GM21423 (cell line): ENCODE measurements around the gene DGAT2L6.
"Not testable (repeated sequence)": the region's sequence is repeated elsewhere in the genome, so short reads cannot be mapped to it uniquely, and the experiment has no call there.

Experiments
- ATAC-seq: cut with Tn5 transposase; IDR thresholded peaks from one replicate; pipeline ENCODE4 v1.9.1; 2021; ENCODE audit warnings: mild to moderate bottlenecking, moderate library complexity; ENCODE audit not compliant: unreplicated experiment

DGAT2L6 gene

GRCh38 chrX:70196961-70197720 lies 19.9 kb downstream of the DGAT2L6 start:
- no peak for ATAC-seq

GRCh38 chrX:70201732-70202131 lies 24.4 kb downstream of the DGAT2L6 start:
- no peak for ATAC-seq

GRCh38 chrX:70208479-70208878 lies 31.2 kb downstream of the DGAT2L6 start:
- no peak for ATAC-seq

- not testable (repeated sequence) for ATAC-seq
Measured at GRCh38 chrX:70209570-70209969, 32.3 kb downstream of the DGAT2L6 start.

- ATAC-seq, result no peak
Measured at GRCh38 chrX:70219938-70220764, 42.9 kb downstream of the DGAT2L6 start.

- ATAC-seq, result no peak
Measured at GRCh38 chrX:70226048-70226447, 48.8 kb downstream of the DGAT2L6 start.

- ATAC-seq, result no peak
Measured at GRCh38 chrX:70226687-70227086, 49.4 kb downstream of the DGAT2L6 start.

- ATAC-seq, result no peak
Measured at GRCh38 chrX:70231666-70232065, 54.4 kb downstream of the DGAT2L6 start.

- ATAC-seq, result no peak
Measured at GRCh38 chrX:70234355-70234754, 57.1 kb downstream of the DGAT2L6 start, which contains the start of gene AWAT1. TSS of gene AWAT1 (plus strand) at chrX:70234655. CDS start at chrX:70234696, 41 bp downstream.

GRCh38 chrX:70240751-70241150 lies 63.5 kb downstream of the DGAT2L6 start:
- ATAC-seq, result no peak

GRCh38 chrX:70241501-70241900 lies 64.2 kb downstream of the DGAT2L6 start:
- ATAC-seq, result no peak

- ATAC-seq, result not testable (repeated sequence)
Measured at GRCh38 chrX:70243601-70244000, 66.3 kb downstream of the DGAT2L6 start.

GRCh38 chrX:70244881-70245280 lies 67.6 kb downstream of the DGAT2L6 start:
- ATAC-seq, result no peak

GRCh38 chrX:70247252-70247651 lies 70.0 kb downstream of the DGAT2L6 start:
- ATAC-seq, result no peak

GRCh38 chrX:70252491-70252890 lies 75.2 kb downstream of the DGAT2L6 start:
- ATAC-seq, result no peak

GRCh38 chrX:70253377-70254062 lies 76.2 kb downstream of the DGAT2L6 start:
- no peak for ATAC-seq

GRCh38 chrX:70254063-70254400 lies 76.7 kb downstream of the DGAT2L6 start:
- no peak for ATAC-seq

- no peak for ATAC-seq
Measured at GRCh38 chrX:70254909-70255308, 77.6 kb downstream of the DGAT2L6 start.
